WTC11 (cell line): ENCODE measurements around the gene CENPS.

Experiments
- CTCF ChIP-seq: fragments of 200-600 bp; IDR thresholded peaks from 2 replicates; pipeline ENCODE4 v1.8.0; 2022; ENCODE audit warnings: antibody characterized with exemption
- ESRRA ChIP-seq: sonication (generic); formaldehyde crosslinking; IDR thresholded peaks from 2 replicates; pipeline ENCODE4 v1.8.1; 2022; ENCODE audit warnings: mild to moderate bottlenecking, missing genetic modification reagents, borderline replicate concordance
- SP1 ChIP-seq: sonication (generic); formaldehyde crosslinking; conservative IDR thresholded peaks from 2 replicates; pipeline ENCODE4 v1.8.1; 2022; ENCODE audit warnings: missing genetic modification reagents
- ZNF121 ChIP-seq: sonication (generic); formaldehyde crosslinking; IDR thresholded peaks from 2 replicates; pipeline ENCODE4 v1.8.0; 2023; ENCODE audit warnings: missing genetic modification reagents
- ZNF281 ChIP-seq: sonication (generic); formaldehyde crosslinking; IDR thresholded peaks from 2 replicates; pipeline ENCODE4 v1.8.0; 2023; ENCODE audit warnings: mild to moderate bottlenecking, missing genetic modification reagents

GRCh38 chr1:10444248-10444647, 14.0 kb downstream of the CENPS start:
- TF ChIP-seq CTCF (no peak), ZNF281 (CRISPR knock-in tag) (no peak), ESRRA (CRISPR knock-in tag) (no peak), ZNF121 (CRISPR knock-in tag) (no peak), SP1 (CRISPR knock-in tag) (no peak)
